Activated B cell treated with CpG ODN at 0.5 μM for 24 hours (primary cell): ENCODE measurements around the gene MLN. TPM values are rescaled to one million over a fixed set of nuclear protein-coding genes. Genes with fewer than 3 reads are reported as not detected.

ENCODE experiments used
- ATAC-seq: fragments of 200-7000 bp; cut with Tn5 transposase; one replicate; pipeline ENCODE4 v1.10.0; 2021; ENCODE audit warnings: low read depth, mild to moderate bottlenecking, moderate library complexity
- CTCF ChIA-PET: fragments of 350-600 bp; sonication (Branson Sonifier 250); formaldehyde crosslinking; loops from one replicate; lab custom pipeline; 2021; ENCODE audit warnings: antibody characterized with exemption; lab: Charles Lee
- POLR2A ChIA-PET: fragments of 350-600 bp; sonication (Branson Sonifier 250); formaldehyde crosslinking; loops from one replicate; lab custom pipeline; 2021; ENCODE audit warnings: antibody characterized with exemption; lab: Charles Lee
- DNase-seq: peaks from one replicate; pipeline ENCODE4 v3.0.0; 2022
- H3K27ac Mint-ChIP-seq: one replicate; pipeline ENCODE4 v1.8.0; 2020; ENCODE audit warnings: mixed read lengths
- H3K27me3 Mint-ChIP-seq: one replicate; pipeline ENCODE4 v1.8.0; 2021; ENCODE audit warnings: mixed read lengths
- H3K36me3 Mint-ChIP-seq: one replicate; pipeline ENCODE4 v1.8.0; 2021; ENCODE audit warnings: low read depth, mixed read lengths
- H3K4me1 Mint-ChIP-seq: one replicate; pipeline ENCODE4 v1.8.0; 2021; ENCODE audit warnings: mixed read lengths
- H3K4me3 Mint-ChIP-seq: one replicate; pipeline ENCODE4 v1.8.0; 2020; ENCODE audit warnings: mild to moderate bottlenecking, mixed read lengths
- H3K9me3 Mint-ChIP-seq: one replicate; pipeline ENCODE4 v1.8.0; 2020; ENCODE audit warnings: mixed read lengths
- intact Hi-C: fragments of 100-400 bp; cut with micrococcal nuclease; formaldehyde crosslinking; loops from one replicate; pipeline ENCODE4 v1.15.1; 2024
- total RNA-seq: library from RNA; stranded (reverse); gene quantifications from 2 replicates; pipeline ENCODE4 v1.2.3, GENCODE V29; 2022
- TF ChIP-seq, protein P1 (sequence below): fragments of 200-600 bp; IDR thresholded peaks from one replicate; pipeline ENCODE4 v1.8.0; 2022; ENCODE audit warnings: antibody characterized with exemption, mild to moderate bottlenecking

Gene MLN
- total RNA-seq, 1 donor from 2014 or later: not detected

DNA sequence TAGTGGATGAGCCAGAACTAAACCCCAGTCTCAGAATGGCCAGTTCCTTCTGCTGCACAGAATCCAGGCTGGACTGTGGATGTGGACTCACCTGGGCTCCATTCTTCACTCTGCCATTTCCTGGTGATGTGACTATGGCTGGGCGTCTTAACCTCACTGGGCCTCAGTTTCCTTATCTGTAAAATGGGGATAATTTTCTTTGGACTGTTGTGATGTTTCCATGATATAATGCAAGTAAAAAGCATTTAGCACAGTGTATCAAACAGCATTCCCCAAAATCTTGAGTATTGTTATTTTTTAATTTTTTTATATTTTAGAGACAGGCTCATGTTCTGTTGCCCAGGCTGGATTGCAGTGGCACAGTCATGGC lies 51.2 kb downstream of the MLN start:
- ATAC-seq (no peak), DNase-seq (no peak)
- Mint-ChIP-seq H3K9me3 (no peaks in the 10 kb centered on the region), H3K27ac (no peak overlapping the region), H3K4me1 (peaks cover 7% of the 10 kb centered on the region), H3K4me3 (no peak overlapping the region), H3K36me3 (no peaks in the 10 kb centered on the region), H3K27me3 (peaks cover 10% of the 10 kb centered on the region)
- CTCF ChIA-PET: no interaction called here
- intact Hi-C loops: no loop called here
- POLR2A ChIA-PET: no interaction called here
- TF ChIP-seq, protein P1, sequence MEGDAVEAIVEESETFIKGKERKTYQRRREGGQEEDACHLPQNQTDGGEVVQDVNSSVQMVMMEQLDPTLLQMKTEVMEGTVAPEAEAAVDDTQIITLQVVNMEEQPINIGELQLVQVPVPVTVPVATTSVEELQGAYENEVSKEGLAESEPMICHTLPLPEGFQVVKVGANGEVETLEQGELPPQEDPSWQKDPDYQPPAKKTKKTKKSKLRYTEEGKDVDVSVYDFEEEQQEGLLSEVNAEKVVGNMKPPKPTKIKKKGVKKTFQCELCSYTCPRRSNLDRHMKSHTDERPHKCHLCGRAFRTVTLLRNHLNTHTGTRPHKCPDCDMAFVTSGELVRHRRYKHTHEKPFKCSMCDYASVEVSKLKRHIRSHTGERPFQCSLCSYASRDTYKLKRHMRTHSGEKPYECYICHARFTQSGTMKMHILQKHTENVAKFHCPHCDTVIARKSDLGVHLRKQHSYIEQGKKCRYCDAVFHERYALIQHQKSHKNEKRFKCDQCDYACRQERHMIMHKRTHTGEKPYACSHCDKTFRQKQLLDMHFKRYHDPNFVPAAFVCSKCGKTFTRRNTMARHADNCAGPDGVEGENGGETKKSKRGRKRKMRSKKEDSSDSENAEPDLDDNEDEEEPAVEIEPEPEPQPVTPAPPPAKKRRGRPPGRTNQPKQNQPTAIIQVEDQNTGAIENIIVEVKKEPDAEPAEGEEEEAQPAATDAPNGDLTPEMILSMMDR: no peak

GRCh38 chr6:33751771-33752645 lies 51.8 kb downstream of the MLN start:
- H3K27me3 Mint-ChIP-seq: peaks cover 11% of the 10 kb centered on the region
- TF ChIP-seq, protein P1: no peak
- no peak overlapping the region for H3K27ac Mint-ChIP-seq
- H3K4me3 Mint-ChIP-seq: no peak overlapping the region
- DNase-seq: no peak
- intact Hi-C loops: no loop called here
- peaks cover 7% of the 10 kb centered on the region for H3K4me1 Mint-ChIP-seq
- H3K9me3 Mint-ChIP-seq: no peaks in the 10 kb centered on the region
- ATAC-seq: no peak
- ChIA-PET CTCF (no interaction called here), POLR2A (no interaction called here)
- H3K36me3 Mint-ChIP-seq: no peaks in the 10 kb centered on the region

DNA sequence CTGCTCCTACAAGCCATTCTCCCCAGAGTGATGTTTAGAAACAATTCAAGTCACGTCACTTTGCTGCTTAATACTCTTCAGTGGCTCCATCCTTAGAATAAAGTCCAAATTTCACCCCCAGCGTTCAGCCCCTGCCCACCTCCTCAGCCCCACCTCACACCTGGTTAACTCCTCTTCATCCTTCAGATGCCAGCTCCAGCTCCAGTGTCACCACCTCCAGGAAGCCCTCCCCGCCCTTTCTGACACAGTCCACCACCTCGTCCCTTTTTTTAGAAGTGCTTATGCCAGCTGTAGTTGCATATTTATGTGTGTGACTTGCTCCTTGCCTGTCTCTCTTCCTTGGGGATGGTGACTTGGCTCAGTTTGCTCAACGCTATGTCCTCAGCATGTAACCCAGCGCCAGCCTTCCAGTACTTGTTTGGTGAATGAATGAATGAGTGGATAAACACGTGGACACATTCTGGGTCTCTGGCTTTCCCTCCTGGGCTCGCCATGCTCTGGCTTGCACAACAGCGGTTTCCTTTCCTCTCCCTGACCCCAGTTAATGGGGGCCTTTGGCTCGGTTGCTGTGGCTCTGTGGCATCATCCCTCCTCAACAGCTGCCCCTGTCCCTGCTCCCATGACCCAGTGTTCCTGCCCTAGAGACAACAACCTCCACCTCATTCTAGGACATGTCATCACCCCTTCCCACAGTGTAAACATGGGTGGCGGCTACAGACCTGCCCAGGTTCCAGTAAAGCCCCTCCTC lies 53.4 kb downstream of the MLN start:
- ChIA-PET CTCF (interaction anchor here (1.3 kb wide), 1 partner anchor 21 kb away, joined by 3 read pairs; no protein-coding TSS in a partner anchor), POLR2A (interaction anchor here (1.2 kb wide), 1 partner anchor 39 kb away, joined by 4 read pairs; the partner anchor contains the start of gene UQCC2)
- intact Hi-C loops: no loop called here
- H3K36me3 Mint-ChIP-seq: no peaks in the 10 kb centered on the region
- H3K9me3 Mint-ChIP-seq: no peaks in the 10 kb centered on the region
- TF ChIP-seq, protein P1: no peak
- H3K4me1 Mint-ChIP-seq: peaks cover 7% of the 10 kb centered on the region
- H3K27ac Mint-ChIP-seq: no peak overlapping the region
- ATAC-seq (no peak), DNase-seq (no peak)
- H3K4me3 Mint-ChIP-seq: no peak overlapping the region
- peaks cover 9% of the 10 kb centered on the region for H3K27me3 Mint-ChIP-seq

DNA sequence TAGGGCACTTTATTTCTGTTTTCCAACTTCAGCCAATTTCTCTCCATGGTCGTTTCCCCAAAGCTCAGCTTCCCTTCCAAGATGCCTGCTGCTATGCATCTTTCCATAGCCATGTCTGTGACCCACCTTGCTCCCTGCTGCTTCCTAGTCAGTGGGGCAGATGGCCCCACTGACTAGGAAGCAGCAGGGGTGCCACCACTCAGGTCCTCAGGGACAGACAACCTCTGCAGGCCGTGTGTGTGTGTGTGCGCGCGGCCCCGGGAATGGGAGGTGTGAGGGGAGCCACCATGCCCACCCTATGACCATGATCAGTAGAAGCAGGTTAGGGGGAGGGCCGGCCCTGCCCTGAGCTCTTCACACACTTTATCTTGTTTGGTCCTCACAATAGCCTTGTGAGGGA lies 54.4 kb downstream of the MLN start:
- intact Hi-C loops: no loop called here
- H3K27ac Mint-ChIP-seq: no peak overlapping the region
- TF ChIP-seq, protein P1: no peak
- peaks cover 10% of the 10 kb centered on the region for H3K27me3 Mint-ChIP-seq
- no peaks in the 10 kb centered on the region for H3K36me3 Mint-ChIP-seq
- no peak for DNase-seq
- ATAC-seq: no peak
- no peak overlapping the region for H3K4me3 Mint-ChIP-seq
- no peaks in the 10 kb centered on the region for H3K4me1 Mint-ChIP-seq
- no peaks in the 10 kb centered on the region for H3K9me3 Mint-ChIP-seq
- POLR2A ChIA-PET: interaction anchor here (1.2 kb wide), 1 partner anchor 38 kb away, joined by 4 read pairs; the partner anchor contains the start of gene UQCC2
- CTCF ChIA-PET: no interaction called here

GRCh38 chr6:33748841-33749240 lies 55.0 kb downstream of the MLN start:
- intact Hi-C loops: no loop called here
- no peak for DNase-seq
- Mint-ChIP-seq H3K9me3 (no peaks in the 10 kb centered on the region), H3K27me3 (peaks cover 13% of the 10 kb centered on the region), H3K4me3 (no peak overlapping the region), H3K4me1 (peaks cover 2% of the 10 kb centered on the region), H3K36me3 (no peaks in the 10 kb centered on the region), H3K27ac (no peak overlapping the region)
- ChIA-PET CTCF (no interaction called here), POLR2A (no interaction called here)
- TF ChIP-seq, protein P1: no peak
- ATAC-seq: no peak
